ENCODE results near the gene IQGAP1. TPM values are rescaled to one million over a fixed set of nuclear protein-coding genes. Genes with fewer than 3 reads are reported as not detected.

The IQGAP1 gene
- total and polyA plus RNA-seq, 4 donors: 9.2 to 50.1 (median 24.5) TPM

- Histone ChIP-seq H3K36me3 (ENCODE audit: control insufficient read depth in 4 of 4, insufficient read depth in 3 of 4, low read depth in 1 of 4, low read length in 3 of 4) (no peaks in the 10 kb centered on the region), H3K9ac (ENCODE audit: low read depth in 1 of 2, low read length in 2 of 2) (no peak overlapping the region), H3K27me3 (ENCODE audit: control insufficient read depth in 4 of 4, insufficient read depth in 4 of 4, low read length in 3 of 4) (no peaks in the 10 kb centered on the region), H3K4me3 (ENCODE audit: low read depth in 1 of 3, low read length in 3 of 3) (no peak overlapping the region), H3K9me3 (ENCODE audit: control insufficient read depth in 4 of 4, low read length in 3 of 4) (no peaks in the 10 kb centered on the region), H3K4me1 (ENCODE audit: control insufficient read depth in 4 of 4, insufficient read depth in 4 of 4, low read length in 3 of 4) (peaks cover 0 to 7% (median 4%) of the 10 kb centered on the region in 4 donors), H3K27ac (ENCODE audit: low read depth in 1 of 2, low read length in 2 of 2) (no peak overlapping the region)
- DNase-seq (ENCODE audit: low spot score): no peak
- WGBS: 81% methylated on average over 3 of the region's 3 CpGs
- no peak for TF ChIP-seq NR2F2 (IDR thresholded peaks at IDR 0.05)
- no peak for TF ChIP-seq REST (IDR thresholded peaks at IDR 0.05)
- no peak for TF ChIP-seq SP1 (IDR thresholded peaks at IDR 0.05)
- TF ChIP-seq ZBTB33 (IDR thresholded peaks at IDR 0.05): no peak
- TF ChIP-seq ATF3 (IDR thresholded peaks at IDR 0.05): no peak
- no peak for TF ChIP-seq FOXA2 (IDR thresholded peaks at IDR 0.05)
- TF ChIP-seq RXRA (IDR thresholded peaks at IDR 0.05): no peak
- no peak for TF ChIP-seq CTCF (IDR thresholded peaks at IDR 0.05; ENCODE audit: low read depth, low read length, missing input control)
- TF ChIP-seq FOXA1 (IDR thresholded peaks at IDR 0.05): no peak
- no peak for TF ChIP-seq RAD21 (IDR thresholded peaks at IDR 0.05)
- TF ChIP-seq TAF1 (conservative IDR thresholded peaks at IDR 0.05): no peak
Observed at GRCh38 chr15:90422936-90423335, 34.9 kb downstream of the IQGAP1 start.

- no peak for DNase-seq (ENCODE audit: low spot score)
- H3K36me3 ChIP-seq (ENCODE audit: control insufficient read depth in 4 of 4, insufficient read depth in 3 of 4, low read depth in 1 of 4, low read length in 3 of 4): no peaks in the 10 kb centered on the region
- 74% methylated on average over 4 of the region's 4 CpGs for WGBS
- no peak overlapping the region for H3K4me3 ChIP-seq (ENCODE audit: low read depth in 1 of 3, low read length in 3 of 3)
- no peaks in the 10 kb centered on the region for H3K9me3 ChIP-seq (ENCODE audit: control insufficient read depth in 4 of 4, low read length in 3 of 4)
- H3K27me3 ChIP-seq (ENCODE audit: control insufficient read depth in 4 of 4, insufficient read depth in 4 of 4, low read length in 3 of 4): no peaks in the 10 kb centered on the region
- H3K9ac ChIP-seq (ENCODE audit: low read depth in 1 of 2, low read length in 2 of 2): no peak overlapping the region
- peaks cover 0 to 7% (median 4%) of the 10 kb centered on the region in 4 donors for H3K4me1 ChIP-seq (ENCODE audit: control insufficient read depth in 4 of 4, insufficient read depth in 4 of 4, low read length in 3 of 4)
- H3K27ac ChIP-seq (ENCODE audit: low read depth in 1 of 2, low read length in 2 of 2): no peak overlapping the region
- TF ChIP-seq ZBTB33 (IDR thresholded peaks at IDR 0.05) (no peak), ATF3 (IDR thresholded peaks at IDR 0.05) (no peak), RXRA (IDR thresholded peaks at IDR 0.05) (no peak), NR2F2 (IDR thresholded peaks at IDR 0.05) (no peak), TAF1 (conservative IDR thresholded peaks at IDR 0.05) (no peak), FOXA1 (IDR thresholded peaks at IDR 0.05) (no peak), FOXA2 (IDR thresholded peaks at IDR 0.05) (no peak), HNF4G (IDR thresholded peaks at IDR 0.05) (no peak), EGR1 (IDR thresholded peaks at IDR 0.05; ENCODE audit: low read depth in 2 of 2) (no peak), RAD21 (IDR thresholded peaks at IDR 0.05) (no peak), CTCF (IDR thresholded peaks at IDR 0.05; ENCODE audit: low read depth, low read length, missing input control) (no peak), REST (IDR thresholded peaks at IDR 0.05) (no peak)
Observed at GRCh38 chr15:90423801-90424319, 35.8 kb downstream of the IQGAP1 start.

Measured in liver (tissue), 9 donors.